ENCODE data around the gene GMFB.

DNA sequence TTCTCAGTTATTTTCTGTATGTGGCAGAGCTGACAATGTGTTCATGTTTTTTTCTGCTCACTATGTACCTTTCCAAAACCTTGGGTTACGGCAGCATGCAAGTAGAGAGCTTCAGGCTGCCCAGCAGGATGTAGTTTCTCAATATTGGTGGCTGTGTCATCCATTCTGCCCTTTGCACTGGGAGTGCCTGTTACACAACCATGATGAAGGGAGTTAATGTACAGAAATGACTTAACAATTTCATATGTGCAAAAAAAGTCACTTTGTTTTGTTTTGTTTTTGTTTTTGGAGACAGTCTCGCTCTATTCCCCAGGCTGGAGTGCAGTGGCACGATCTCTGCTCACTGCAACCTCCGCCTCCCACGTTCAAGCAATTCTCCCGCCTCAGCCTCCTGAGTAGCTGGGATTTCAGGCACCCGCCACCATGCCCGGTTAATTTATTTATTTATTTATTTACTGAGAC lies 41.5 kb downstream of the GMFB start:
- TF ChIP-seq, protein P1, sequence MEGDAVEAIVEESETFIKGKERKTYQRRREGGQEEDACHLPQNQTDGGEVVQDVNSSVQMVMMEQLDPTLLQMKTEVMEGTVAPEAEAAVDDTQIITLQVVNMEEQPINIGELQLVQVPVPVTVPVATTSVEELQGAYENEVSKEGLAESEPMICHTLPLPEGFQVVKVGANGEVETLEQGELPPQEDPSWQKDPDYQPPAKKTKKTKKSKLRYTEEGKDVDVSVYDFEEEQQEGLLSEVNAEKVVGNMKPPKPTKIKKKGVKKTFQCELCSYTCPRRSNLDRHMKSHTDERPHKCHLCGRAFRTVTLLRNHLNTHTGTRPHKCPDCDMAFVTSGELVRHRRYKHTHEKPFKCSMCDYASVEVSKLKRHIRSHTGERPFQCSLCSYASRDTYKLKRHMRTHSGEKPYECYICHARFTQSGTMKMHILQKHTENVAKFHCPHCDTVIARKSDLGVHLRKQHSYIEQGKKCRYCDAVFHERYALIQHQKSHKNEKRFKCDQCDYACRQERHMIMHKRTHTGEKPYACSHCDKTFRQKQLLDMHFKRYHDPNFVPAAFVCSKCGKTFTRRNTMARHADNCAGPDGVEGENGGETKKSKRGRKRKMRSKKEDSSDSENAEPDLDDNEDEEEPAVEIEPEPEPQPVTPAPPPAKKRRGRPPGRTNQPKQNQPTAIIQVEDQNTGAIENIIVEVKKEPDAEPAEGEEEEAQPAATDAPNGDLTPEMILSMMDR (conservative IDR thresholded peaks at IDR 0.05; ENCODE audit: low read length) = no peak
- no peak for TF ChIP-seq EZH2phosphoT487 (IDR thresholded peaks at IDR 0.05; ENCODE audit: borderline replicate concordance, low read depth, low read length)

All from OCI-LY7 (cell line).